ENCODE results near the gene FAF2. TPM values are rescaled to one million over a fixed set of nuclear protein-coding genes. Genes with fewer than 3 reads are reported as not detected.

FAF2 gene
- total and polyA plus RNA-seq, 2 donors (not counting 3 experiments of a cell fraction or from before 2014, with no cell fraction given) = 27.9 to 43.5 TPM

- Histone ChIP-seq H3K4me3 (replicated peaks in 1 of 3; ENCODE audit: insufficient read depth in 1 of 3, low read depth in 1 of 3, low read length in 3 of 3) (no peak overlapping the region), H3K9me3 (replicated peaks; ENCODE audit: control insufficient read depth, insufficient read depth, low read length) (no peaks in the 10 kb centered on the region), H4K20me1 (replicated peaks; ENCODE audit: control insufficient read depth, extremely low read depth, insufficient read depth, low read length) (no peaks in the 10 kb centered on the region), H3K27ac (ENCODE audit: insufficient read depth, low read depth, low read length) (peak overlapping the region; percentile 34), H3K9ac (replicated peaks; ENCODE audit: extremely low read depth, insufficient read depth, low read length) (peak overlapping the region; percentile 16), H3K27me3 (ENCODE audit: control insufficient read depth in 2 of 2, insufficient read depth in 2 of 2, low read length in 2 of 2) (no peaks in the 10 kb centered on the region), H3K4me1 (ENCODE audit: control insufficient read depth, extremely low read depth, insufficient read depth, low read length) (peaks cover 14% of the 10 kb centered on the region), H3K4me2 (ENCODE audit: insufficient read depth, low read length) (peak overlapping the region; percentile 51), H2AFZ (ENCODE audit: low read depth, low read length) (no peak overlapping the region), H3K79me2 (ENCODE audit: control insufficient read depth, insufficient read depth, low read length) (no peaks in the 10 kb centered on the region), H3K9me1 (replicated peaks; ENCODE audit: control insufficient read depth, extremely low read depth, insufficient read depth, low read length) (no peaks in the 10 kb centered on the region), H3K36me3 (ENCODE audit: control insufficient read depth in 2 of 2, extremely low read depth in 1 of 2, insufficient read depth in 2 of 2, low read length in 2 of 2) (no peaks in the 10 kb centered on the region)
- intact Hi-C loops (cut with micrococcal nuclease) = no loop called here
- DNase-seq (ENCODE audit: low read depth, low spot score) (peak; percentile 42), FAIRE-seq (no peak)
- ChIA-PET CTCF (interaction anchor here (1.0 kb wide), 1 partner anchor 15 kb away, joined by 3 read pairs; no protein-coding TSS in a partner anchor), POLR2A (no interaction called here)
- TF ChIP-seq FOS (IDR thresholded peaks at IDR 0.05; ENCODE audit: borderline replicate concordance, insufficient read depth, low read length) = peak; percentile 16
- no peak for TF ChIP-seq POLR2AphosphoS5 (IDR thresholded peaks at IDR 0.05; ENCODE audit: insufficient read depth, low read depth, low read length)
- no TSS peak for BruUV-seq (replicated peaks)
- dilution Hi-C loops (cut with MboI; ENCODE audit: extremely low pct_ligation_motif_present, low sequenced_read_pairs) = no loop called here
These were observed 20.2 kb upstream of the FAF2 start for GRCh38 chr5:176427971-176428370.

- Histone ChIP-seq H3K4me3 (replicated peaks in 1 of 3; ENCODE audit: insufficient read depth in 1 of 3, low read depth in 1 of 3, low read length in 3 of 3) (no peak overlapping the region), H3K9me3 (replicated peaks; ENCODE audit: control insufficient read depth, insufficient read depth, low read length) (no peaks in the 10 kb centered on the region), H3K27me3 (ENCODE audit: control insufficient read depth in 2 of 2, insufficient read depth in 2 of 2, low read length in 2 of 2) (no peaks in the 10 kb centered on the region), H3K4me2 (ENCODE audit: insufficient read depth, low read length) (no peak overlapping the region), H3K79me2 (ENCODE audit: control insufficient read depth, insufficient read depth, low read length) (no peaks in the 10 kb centered on the region), H3K9ac (replicated peaks; ENCODE audit: extremely low read depth, insufficient read depth, low read length) (no peak overlapping the region), H4K20me1 (replicated peaks; ENCODE audit: control insufficient read depth, extremely low read depth, insufficient read depth, low read length) (no peaks in the 10 kb centered on the region), H3K9me1 (replicated peaks; ENCODE audit: control insufficient read depth, extremely low read depth, insufficient read depth, low read length) (no peaks in the 10 kb centered on the region), H3K27ac (ENCODE audit: insufficient read depth, low read depth, low read length) (no peak overlapping the region), H3K4me1 (ENCODE audit: control insufficient read depth, extremely low read depth, insufficient read depth, low read length) (peaks cover 11% of the 10 kb centered on the region), H2AFZ (ENCODE audit: low read depth, low read length) (no peak overlapping the region), H3K36me3 (ENCODE audit: control insufficient read depth in 2 of 2, extremely low read depth in 1 of 2, insufficient read depth in 2 of 2, low read length in 2 of 2) (no peaks in the 10 kb centered on the region)
- no peak for TF ChIP-seq FOS (IDR thresholded peaks at IDR 0.05; ENCODE audit: borderline replicate concordance, insufficient read depth, low read length)
- no peak for TF ChIP-seq POLR2AphosphoS5 (IDR thresholded peaks at IDR 0.05; ENCODE audit: insufficient read depth, low read depth, low read length)
- no peak for TF ChIP-seq MAX (IDR thresholded peaks at IDR 0.05; ENCODE audit: insufficient read depth, insufficient read length)
- no peak for TF ChIP-seq MYC (IDR thresholded peaks at IDR 0.05; ENCODE audit: low read depth, low read length)
- TF ChIP-seq POLR2A (IDR thresholded peaks at IDR 0.05; ENCODE audit: low read depth, low read length) = no peak
- TF ChIP-seq CTCF (IDR thresholded peaks at IDR 0.05; ENCODE audit: extremely low read depth in 1 of 2, insufficient read depth in 1 of 2, low read depth in 1 of 2, low read length in 2 of 2) = no peak
- no peak for TF ChIP-seq GATA2 (IDR thresholded peaks at IDR 0.05; ENCODE audit: insufficient read depth, insufficient read length, low read depth, low read length)
- ChIA-PET CTCF (interaction anchor here (1.0 to 2.2 kb wide), 2 partner anchors 12 to 18 kb away, joined by 3 to 11 read pairs; partner anchors contain the start of gene FAF2), POLR2A (interaction anchor here (1.0 kb wide), 1 partner anchor 18 kb away, joined by 3 read pairs; no protein-coding TSS in a partner anchor)
- intact Hi-C loops (cut with micrococcal nuclease) = no loop called here
- DNase-seq (ENCODE audit: low read depth, low spot score) (no peak), FAIRE-seq (no peak)
- dilution Hi-C loops (cut with MboI; ENCODE audit: extremely low pct_ligation_motif_present, low sequenced_read_pairs) = no loop called here
- BruUV-seq (replicated peaks) = no TSS peak
These were observed 18.2 kb upstream of the FAF2 start for GRCh38 chr5:176429972-176430371.

Data from endothelial cell of umbilical vein (primary cell).